ENCODE results near the gene TCF21.

DNA sequence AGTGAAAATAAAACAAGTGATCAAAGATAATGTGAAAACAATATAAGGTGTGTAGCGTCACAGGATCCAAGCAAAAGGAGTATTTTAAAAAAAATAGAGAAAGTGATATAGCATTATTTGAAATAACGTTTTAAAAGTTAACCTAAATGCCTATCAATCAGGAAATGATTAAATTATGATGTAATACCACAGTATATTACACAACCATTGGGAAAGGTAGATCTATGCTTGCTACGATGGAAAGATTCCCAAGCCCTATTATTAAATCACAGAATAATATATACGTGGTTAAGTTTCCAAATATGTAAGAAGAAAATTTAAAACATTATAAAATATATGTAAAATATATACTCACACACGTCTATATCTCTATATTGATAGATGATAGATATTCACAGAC is 15.4 kb upstream of the TCF21 start:
- TF ChIP-seq POLR2A (IDR thresholded peaks at IDR 0.05) (no peak), CTCF (IDR thresholded peaks at IDR 0.05) (no peak)

All from right lobe of liver (tissue), 4 donors.